Measurements from ENCODE around the gene OR52K1.

GRCh38 chr11:4495487-4495886 is 13.0 kb downstream of the OR52K1 start:
- TF ChIP-seq CTCF (IDR thresholded peaks at IDR 0.05) (no peak), POLR2A (IDR thresholded peaks at IDR 0.05) (no peak)
